A549 (cell line): ENCODE results near the gene CSTA.

Source experiments
- CEBPB ChIP-seq, 2 experiments: fragments of >200 bp in 1 of 2; sonication (Bioruptor Twin) in 1 of 2; formaldehyde crosslinking in 1 of 2; IDR thresholded peaks; 2 replicates each; pipeline ENCODE4 v1.6.1; 2012 to 2016
- CTCF ChIP-seq: fragments of >200 bp; sonication (Bioruptor Twin); formaldehyde crosslinking; IDR thresholded peaks from 3 replicates; pipeline ENCODE4 v1.5.1; 2016
- JUN ChIP-seq, 2 experiments: fragments of >200 bp; sonication (Bioruptor Twin); formaldehyde crosslinking; IDR thresholded peaks; 2 replicates in 1 of 2; 3 replicates in 1 of 2; pipeline ENCODE4 v1.6.1; 2016 to 2017
- KDM1A ChIP-seq: fragments of 200-600 bp; sonication (generic); IDR thresholded peaks from 2 replicates; pipeline ENCODE4 v1.6.1; 2016; ENCODE audit warnings: low read depth, mild to moderate bottlenecking
- MAFK ChIP-seq: fragments of 450-650 bp; IDR thresholded peaks from 2 replicates; pipeline ENCODE4 v1.6.1; 2014; ENCODE audit not compliant: partially characterized antibody
- MAZ ChIP-seq: fragments of 150-350 bp; IDR thresholded peaks from 2 replicates; pipeline ENCODE4 v1.6.1; 2014; ENCODE audit warnings: antibody characterized with exemption, low read depth, low read length, borderline replicate concordance
- RCOR1 ChIP-seq: fragments of 150-350 bp; IDR thresholded peaks from 2 replicates; pipeline ENCODE4 v1.6.1; 2014; ENCODE audit warnings: antibody characterized with exemption, low read length, low read depth
- TP53 ChIP-seq: fragments of 250-450 bp; sonication (Bioruptor Pico); IDR thresholded peaks from 2 replicates; pipeline ENCODE4 v1.5.0; 2021; ENCODE audit warnings: mild to moderate bottlenecking, moderate library complexity
- USF2 ChIP-seq: fragments of 450-650 bp; IDR thresholded peaks from 2 replicates; pipeline ENCODE4 v1.6.1; 2014; ENCODE audit warnings: antibody characterized with exemption

GRCh38 chr3:122294359-122294758 lies 30.7 kb upstream of the CSTA start:
- TF ChIP-seq CTCF = no peak
- no peak for TF ChIP-seq TP53 (CRISPR knock-in tag)
- TF ChIP-seq CEBPB (IDR thresholded peaks at IDR 0.05) = no peak
- TF ChIP-seq MAFK = no peak
- TF ChIP-seq KDM1A = no peak
- TF ChIP-seq USF2 = no peak
- TF ChIP-seq MAZ = no peak
- TF ChIP-seq JUN (IDR thresholded peaks at IDR 0.05) = no peak
- TF ChIP-seq RCOR1 = no peak
